Tibial artery (tissue), 4 donors: Measurements from ENCODE around the gene KIF14.
"Not testable (repeated sequence)": the region's sequence is repeated elsewhere in the genome, so short reads cannot be mapped to it uniquely, and the experiment has no call there.

Experiments used
- DNase-seq, 2 donors: peaks; one replicate each; pipeline ENCODE4 v3.0.0-alpha.2; 2019
- H3K27ac ChIP-seq, 2 donors: fragments of 200-600 bp; sonication (generic) in 1 of 2; 1 replicate in 1 of 2; 2 replicates in 1 of 2; pipeline ENCODE4 v1.5.1; 2018 to 2019; ENCODE audit warnings: mild to moderate bottlenecking in 1 of 2
- H3K27me3 ChIP-seq, 2 donors: fragments of 200-600 bp; sonication (generic) in 1 of 2; one replicate each; pipeline versions ENCODE4 v1.5.1 to v1.6.0; 2016 to 2019
- H3K36me3 ChIP-seq, 3 donors: fragments of 200-600 bp; sonication (generic) in 2 of 3; one replicate each; pipeline ENCODE4 v1.5.1; 2016 to 2019; ENCODE audit warnings: mild to moderate bottlenecking in 2 of 3
- H3K4me1 ChIP-seq, 4 donors: fragments of 200-600 bp; sonication (generic) in 2 of 4; 1 replicate in 3 of 4; 2 replicates in 1 of 4; pipeline ENCODE4 v1.5.1; 2016 to 2019
- H3K4me3 ChIP-seq, 2 donors: fragments of 200-600 bp; sonication (generic) in 1 of 2; 1 replicate in 1 of 2; 2 replicates in 1 of 2; pipeline ENCODE4 v1.5.1; 2018 to 2019; ENCODE audit warnings: mild to moderate bottlenecking in 2 of 2
- H3K9me3 ChIP-seq, 3 donors: fragments of 200-600 bp; sonication (generic) in 1 of 3; one replicate each; pipeline ENCODE4 v1.5.1; 2016 to 2019
- intact Hi-C: fragments of 100-400 bp; cut with DNase I; formaldehyde crosslinking; loops from one replicate; pipeline ENCODE4 v1.15.0; 2023; ENCODE audit warnings: low total_unique reads
- TF ChIP-seq, protein P1 (sequence below), 2 experiments: fragments of 200-600 bp in 1 of 2; fragments of 450-650 bp in 1 of 2; IDR thresholded peaks; one replicate each; pipeline ENCODE4 v1.5.1; 2017 to 2019; ENCODE audit warnings: antibody characterized with exemption in 2 of 2, mild to moderate bottlenecking in 1 of 2, moderate library complexity in 1 of 2

The KIF14 gene

DNA sequence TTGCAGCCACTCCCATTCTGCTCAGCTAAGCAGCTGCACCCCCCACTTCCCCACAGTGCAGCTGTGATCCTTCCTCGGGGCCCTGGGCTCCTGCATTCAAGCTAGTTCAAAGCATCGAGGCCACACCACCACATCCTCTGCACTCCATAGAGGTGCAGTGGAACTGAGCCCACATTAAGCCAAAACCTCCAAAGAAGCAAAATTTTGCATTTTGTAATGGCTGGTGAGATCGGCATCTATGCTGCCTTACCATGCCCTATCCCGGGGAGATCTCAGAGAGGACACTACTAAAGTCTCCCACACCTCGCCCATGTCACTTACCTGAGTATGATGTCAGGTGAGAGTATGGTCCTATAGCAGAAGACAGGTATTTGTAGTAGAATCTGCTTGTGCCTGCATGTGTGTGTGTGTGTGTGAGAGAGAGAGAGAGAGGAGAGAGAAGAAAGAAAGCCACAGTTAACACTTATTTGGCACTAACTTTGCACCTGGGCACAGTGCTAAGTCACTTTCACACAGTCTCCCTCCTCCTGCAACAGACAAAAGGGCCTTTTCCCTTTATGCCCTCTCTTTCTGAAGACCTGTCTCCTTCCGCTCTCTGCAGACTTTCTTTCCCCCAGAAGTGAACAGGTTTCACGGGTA lies 89.8 kb downstream of the KIF14 start:
- no peak for DNase-seq
- Histone ChIP-seq H3K4me3 (no peak overlapping the region), H3K4me1 (no peaks in the 10 kb centered on the region), H3K36me3 (no peaks in the 10 kb centered on the region), H3K9me3 (no peaks in the 10 kb centered on the region), H3K27ac (no peak overlapping the region), H3K27me3 (no peaks in the 10 kb centered on the region)
- TF ChIP-seq, protein P1, sequence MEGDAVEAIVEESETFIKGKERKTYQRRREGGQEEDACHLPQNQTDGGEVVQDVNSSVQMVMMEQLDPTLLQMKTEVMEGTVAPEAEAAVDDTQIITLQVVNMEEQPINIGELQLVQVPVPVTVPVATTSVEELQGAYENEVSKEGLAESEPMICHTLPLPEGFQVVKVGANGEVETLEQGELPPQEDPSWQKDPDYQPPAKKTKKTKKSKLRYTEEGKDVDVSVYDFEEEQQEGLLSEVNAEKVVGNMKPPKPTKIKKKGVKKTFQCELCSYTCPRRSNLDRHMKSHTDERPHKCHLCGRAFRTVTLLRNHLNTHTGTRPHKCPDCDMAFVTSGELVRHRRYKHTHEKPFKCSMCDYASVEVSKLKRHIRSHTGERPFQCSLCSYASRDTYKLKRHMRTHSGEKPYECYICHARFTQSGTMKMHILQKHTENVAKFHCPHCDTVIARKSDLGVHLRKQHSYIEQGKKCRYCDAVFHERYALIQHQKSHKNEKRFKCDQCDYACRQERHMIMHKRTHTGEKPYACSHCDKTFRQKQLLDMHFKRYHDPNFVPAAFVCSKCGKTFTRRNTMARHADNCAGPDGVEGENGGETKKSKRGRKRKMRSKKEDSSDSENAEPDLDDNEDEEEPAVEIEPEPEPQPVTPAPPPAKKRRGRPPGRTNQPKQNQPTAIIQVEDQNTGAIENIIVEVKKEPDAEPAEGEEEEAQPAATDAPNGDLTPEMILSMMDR (IDR thresholded peaks at IDR 0.05): no peak
- intact Hi-C loops: no loop called here

DNA sequence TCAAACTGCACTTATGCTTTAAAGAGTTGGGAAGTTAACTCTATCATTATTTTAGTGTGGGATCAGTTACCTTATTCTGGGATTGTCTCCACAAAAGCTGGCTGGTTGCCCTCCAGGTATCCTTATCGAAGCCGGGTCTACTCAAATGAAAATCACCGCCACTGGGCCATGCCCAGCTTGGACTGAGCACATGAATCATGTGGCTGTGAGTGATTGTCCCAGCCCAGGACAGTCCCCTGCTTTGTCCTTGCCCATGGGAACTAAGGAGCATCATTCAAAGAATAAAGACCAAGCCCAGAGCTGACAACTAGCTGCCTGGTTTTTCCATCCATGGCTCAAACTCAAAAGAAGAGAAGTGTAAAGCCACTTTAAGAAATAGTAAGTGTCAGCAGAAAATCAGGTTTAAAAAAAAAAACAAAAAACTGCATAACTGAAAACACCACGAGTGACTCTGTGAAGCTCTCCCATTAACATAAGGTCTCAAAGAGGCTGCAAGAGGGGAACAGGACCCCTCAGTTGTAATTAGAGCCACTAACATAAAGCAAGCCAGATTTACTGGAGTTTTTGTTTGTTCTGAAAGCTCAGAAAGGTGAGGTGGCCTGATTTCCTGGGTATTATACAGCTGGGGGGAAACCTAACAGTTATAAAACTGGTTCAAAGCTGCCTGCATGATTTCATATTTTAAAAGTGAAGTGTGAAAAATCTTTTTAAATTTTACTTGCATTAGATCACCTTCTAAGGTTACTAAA lies 91.5 kb downstream of the KIF14 start:
- Histone ChIP-seq H3K36me3 (no peaks in the 10 kb centered on the region), H3K9me3 (no peaks in the 10 kb centered on the region), H3K4me3 (no peak overlapping the region), H3K4me1 (peaks cover 0 to 7% (median 0%) of the 10 kb centered on the region in 4 donors), H3K27me3 (no peaks in the 10 kb centered on the region), H3K27ac (no peak overlapping the region)
- no peak for DNase-seq
- TF ChIP-seq, protein P1 (IDR thresholded peaks at IDR 0.05): no peak
- intact Hi-C loops: no loop called here

DNA sequence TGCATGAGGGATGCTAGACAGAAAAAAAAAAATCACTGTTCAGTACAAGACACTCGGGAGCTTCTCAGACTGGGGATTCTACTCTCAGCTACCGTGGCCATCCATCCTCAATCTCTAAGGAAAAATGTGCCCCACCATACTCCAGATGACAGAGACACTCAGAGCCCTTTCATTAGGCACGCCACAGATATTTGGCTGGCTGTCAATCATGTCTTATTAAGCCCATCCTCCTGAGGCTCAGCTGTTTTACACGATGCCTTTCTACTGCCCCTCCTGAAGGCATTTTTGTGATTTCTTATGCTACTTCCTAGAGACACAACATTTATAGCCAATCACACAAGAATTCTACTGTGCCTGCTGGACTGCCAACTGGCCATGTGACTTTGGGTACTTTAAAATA lies 92.9 kb downstream of the KIF14 start:
- intact Hi-C loops: no loop called here
- H3K4me3 ChIP-seq: no peak overlapping the region
- H3K9me3 ChIP-seq: no peaks in the 10 kb centered on the region
- H3K4me1 ChIP-seq: peaks cover 0 to 7% (median 0%) of the 10 kb centered on the region in 4 donors
- DNase-seq: no peak
- H3K36me3 ChIP-seq: no peaks in the 10 kb centered on the region
- no peaks in the 10 kb centered on the region for H3K27me3 ChIP-seq
- H3K27ac ChIP-seq: no peak overlapping the region
- TF ChIP-seq, protein P1 (IDR thresholded peaks at IDR 0.05): no peak

DNA sequence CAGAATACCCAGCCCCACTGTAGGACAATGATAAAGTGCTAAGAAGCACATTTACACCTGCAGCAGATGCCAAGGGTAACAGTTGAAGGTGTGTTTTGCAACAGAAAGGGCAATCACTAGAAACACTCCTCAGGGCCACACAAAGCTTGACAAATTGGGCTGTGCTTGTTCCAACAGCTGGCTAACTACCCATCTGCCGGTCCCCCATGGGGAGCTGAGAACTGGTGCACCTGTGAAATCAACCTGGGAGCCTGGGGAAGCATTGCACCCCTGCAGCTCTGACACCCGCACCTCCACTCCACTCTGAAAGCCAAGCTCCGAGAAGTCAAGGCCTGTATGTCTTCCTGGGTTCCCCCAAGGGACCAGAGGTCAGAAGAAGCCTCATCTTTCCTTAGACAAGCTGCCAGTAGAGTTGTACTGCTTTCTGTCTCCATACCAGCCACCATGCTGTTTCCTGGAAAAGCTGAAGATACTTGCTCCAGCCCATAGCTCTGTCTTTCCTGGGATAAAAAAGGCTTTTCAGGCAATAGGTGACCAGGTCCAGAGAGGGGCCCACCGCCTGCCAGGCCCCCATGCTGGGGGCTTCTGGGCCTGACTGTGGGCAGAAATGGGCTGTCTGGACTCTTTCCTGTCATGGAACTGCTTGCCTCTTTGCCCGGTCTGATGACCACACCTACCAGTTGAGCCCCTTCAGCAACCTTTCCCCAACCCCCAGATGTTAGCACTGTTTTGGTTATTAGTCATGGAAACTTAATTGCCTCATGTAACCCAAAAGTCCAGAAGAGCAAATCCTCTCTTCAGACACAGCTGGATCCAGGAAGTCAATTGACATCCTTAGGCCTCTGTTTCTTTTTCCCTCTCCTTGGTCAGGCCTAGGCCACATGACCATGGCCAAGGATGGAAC lies 93.6 kb downstream of the KIF14 start:
- no peak for DNase-seq
- peaks cover 0 to 7% (median 0%) of the 10 kb centered on the region in 4 donors for H3K4me1 ChIP-seq
- H3K27me3 ChIP-seq: no peaks in the 10 kb centered on the region
- no peaks in the 10 kb centered on the region for H3K9me3 ChIP-seq
- H3K27ac ChIP-seq: no peak overlapping the region
- H3K36me3 ChIP-seq: no peaks in the 10 kb centered on the region
- no peak overlapping the region for H3K4me3 ChIP-seq
- intact Hi-C loops: no loop called here
- TF ChIP-seq, protein P1 (IDR thresholded peaks at IDR 0.05): no peak

DNA sequence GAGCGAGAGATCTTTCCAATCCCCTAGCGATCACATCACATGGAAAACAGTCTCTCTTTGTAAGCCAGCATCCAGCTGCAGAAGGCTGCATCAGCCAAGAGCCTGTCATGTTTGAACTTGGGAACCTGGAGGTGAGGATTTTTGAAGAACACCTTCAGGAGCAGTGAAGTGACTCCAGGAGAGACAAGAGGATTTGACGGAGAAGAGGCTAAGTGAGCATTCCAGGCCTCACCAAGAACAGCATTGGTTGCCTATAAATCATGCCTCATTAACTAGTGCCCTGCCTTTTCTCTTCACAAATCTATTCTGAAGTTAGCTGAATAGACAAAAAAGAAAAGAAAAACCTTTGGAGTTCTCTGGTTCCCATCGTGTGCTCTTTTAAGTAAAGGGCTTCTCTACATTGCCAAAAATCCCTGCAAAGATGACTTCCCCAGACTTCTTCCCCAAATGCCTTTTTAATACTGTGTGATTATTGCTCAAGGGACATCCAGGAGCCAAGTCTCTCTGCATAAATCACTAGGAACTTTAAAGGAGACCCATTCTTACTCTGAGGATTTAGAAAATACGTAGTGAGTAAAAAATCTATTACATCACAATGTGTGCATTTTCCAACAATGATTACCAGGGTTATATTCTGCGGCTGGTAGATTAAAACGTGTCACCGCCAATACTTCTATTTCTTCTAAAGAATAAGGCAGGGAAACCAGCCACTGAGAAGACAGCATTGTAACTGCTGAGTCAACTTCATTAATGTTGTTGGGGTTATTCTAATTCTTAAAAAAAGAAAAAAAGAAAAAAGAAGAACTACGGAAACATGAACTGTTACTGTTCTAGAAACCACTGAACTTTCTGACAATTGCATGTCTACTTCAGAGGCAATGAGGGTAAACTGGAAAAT lies 95.2 kb downstream of the KIF14 start:
- Histone ChIP-seq H3K27me3 (no peaks in the 10 kb centered on the region), H3K36me3 (no peaks in the 10 kb centered on the region), H3K4me3 (no peak overlapping the region), H3K9me3 (no peaks in the 10 kb centered on the region), H3K4me1 (peaks cover 0 to 7% (median 0%) of the 10 kb centered on the region in 4 donors), H3K27ac (no peak overlapping the region)
- DNase-seq: no peak
- intact Hi-C loops: no loop called here
- TF ChIP-seq, protein P1 (IDR thresholded peaks at IDR 0.05): no peak

DNA sequence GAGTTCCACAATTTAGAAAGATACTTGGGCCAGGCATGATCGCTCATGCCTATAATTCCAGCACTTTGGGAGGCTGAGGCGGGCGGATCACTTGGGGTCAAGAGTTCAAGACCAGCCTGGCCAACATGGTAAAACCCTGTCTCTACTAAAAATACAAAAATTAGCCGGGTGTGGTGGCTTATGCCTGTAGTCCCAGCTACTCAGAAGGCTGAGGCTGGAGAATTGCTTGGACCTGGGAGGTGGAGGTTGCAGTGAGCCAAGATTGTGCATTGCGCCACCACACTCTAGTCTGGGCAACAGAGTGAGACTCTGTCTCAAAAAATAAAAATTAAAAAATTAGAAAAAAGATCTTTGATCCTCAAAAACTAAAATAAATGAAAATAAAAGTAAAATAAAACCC lies 96.0 kb downstream of the KIF14 start:
- H3K27me3 ChIP-seq, H3K36me3 ChIP-seq, DNase-seq, H3K9me3 ChIP-seq, H3K27ac ChIP-seq, H3K4me1 ChIP-seq, intact Hi-C loops, H3K4me3 ChIP-seq: not testable (repeated sequence)
